Measurements from ENCODE around the gene C4B.
"Not testable (repeated sequence)": the region's sequence is repeated elsewhere in the genome, so short reads cannot be mapped to it uniquely, and the experiment has no call there.

C4B gene

DNA sequence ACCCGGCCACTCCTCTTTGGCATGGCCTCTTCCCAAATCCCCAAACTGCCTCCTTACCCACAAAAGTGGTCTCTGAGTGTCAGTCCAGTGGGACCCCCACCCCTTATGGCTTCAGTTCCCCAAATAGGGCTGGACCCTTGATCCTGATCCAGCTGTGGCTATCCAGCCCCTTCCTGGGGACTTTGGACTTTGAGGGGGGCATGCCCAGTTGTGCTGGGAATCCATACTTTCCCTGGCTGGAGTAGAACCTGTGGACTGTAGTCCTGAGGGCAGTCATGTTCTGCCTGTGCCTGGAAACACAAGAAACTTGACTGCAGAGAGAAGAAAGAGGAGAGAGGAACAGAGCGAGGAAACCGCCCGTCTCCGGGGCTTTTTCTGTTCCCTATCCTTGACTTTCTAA, 22.5 kb downstream of the C4B start:
- DNase-seq (ENCODE audit: low spot score) = not testable (repeated sequence)

DNA sequence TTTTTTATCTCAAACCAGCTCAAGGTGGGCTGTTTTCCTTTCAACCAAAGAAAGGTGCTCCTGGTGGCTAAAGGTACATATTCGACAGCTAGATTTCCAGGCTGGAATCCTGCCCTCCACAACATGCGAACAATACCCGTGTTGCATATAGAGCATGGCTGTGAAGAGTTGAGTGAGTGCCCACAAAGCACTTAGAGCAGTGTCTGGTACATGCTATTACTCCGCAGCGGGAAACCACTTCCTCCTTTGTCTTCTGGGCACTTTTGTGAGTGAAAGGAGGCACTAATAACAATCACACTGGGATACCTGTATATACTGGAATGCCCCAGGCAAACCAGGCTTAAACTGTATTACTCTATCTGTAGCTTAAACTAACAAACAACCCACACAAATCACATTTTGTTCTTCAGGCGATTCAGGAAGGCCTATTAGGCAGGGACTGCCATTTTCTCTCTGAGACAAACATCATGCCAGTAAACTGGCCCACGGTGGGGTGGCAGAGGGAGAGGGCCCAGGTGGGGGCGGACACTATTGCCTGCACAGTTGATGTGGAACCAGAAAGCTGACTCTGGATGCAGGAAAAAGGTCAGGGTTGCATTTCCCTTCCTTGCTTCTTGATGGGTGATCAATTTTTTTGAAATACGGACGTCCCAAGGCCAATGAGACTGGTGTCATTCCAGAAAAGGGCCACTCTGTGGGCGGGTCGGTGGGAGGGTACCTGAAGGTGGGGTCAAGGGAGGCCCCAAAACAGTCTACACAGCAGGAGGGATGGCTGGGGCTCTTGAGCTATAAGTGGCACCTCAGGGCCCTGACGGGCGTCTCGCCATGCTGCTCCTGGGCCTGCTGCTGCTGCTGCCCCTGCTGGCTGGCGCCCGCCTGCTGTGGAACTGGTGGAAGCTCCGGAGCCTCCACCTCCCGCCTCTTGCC, 23.3 kb downstream of the C4B start, which contains the start of gene CYP21A2:
TSS of gene CYP21A2 (plus strand) at position 818 of the 927 bp plus-strand sequence. CDS start at position 826, 8 bp downstream.
- not testable (repeated sequence) for DNase-seq (ENCODE audit: low spot score)

DNA sequence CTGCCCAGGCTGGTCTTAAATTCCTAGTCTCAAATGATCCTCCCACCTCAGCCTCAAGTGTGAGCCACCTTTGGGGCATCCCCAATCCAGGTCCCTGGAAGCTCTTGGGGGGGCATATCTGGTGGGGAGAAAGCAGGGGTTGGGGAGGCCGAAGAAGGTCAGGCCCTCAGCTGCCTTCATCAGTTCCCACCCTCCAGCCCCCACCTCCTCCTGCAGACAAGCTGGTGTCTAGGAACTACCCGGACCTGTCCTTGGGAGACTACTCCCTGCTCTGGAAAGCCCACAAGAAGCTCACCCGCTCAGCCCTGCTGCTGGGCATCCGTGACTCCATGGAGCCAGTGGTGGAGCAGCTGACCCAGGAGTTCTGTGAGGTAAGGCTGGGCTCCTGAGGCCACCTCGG, 24.3 kb downstream of the C4B start:
- not testable (repeated sequence) for DNase-seq (ENCODE audit: low spot score)

DNA sequence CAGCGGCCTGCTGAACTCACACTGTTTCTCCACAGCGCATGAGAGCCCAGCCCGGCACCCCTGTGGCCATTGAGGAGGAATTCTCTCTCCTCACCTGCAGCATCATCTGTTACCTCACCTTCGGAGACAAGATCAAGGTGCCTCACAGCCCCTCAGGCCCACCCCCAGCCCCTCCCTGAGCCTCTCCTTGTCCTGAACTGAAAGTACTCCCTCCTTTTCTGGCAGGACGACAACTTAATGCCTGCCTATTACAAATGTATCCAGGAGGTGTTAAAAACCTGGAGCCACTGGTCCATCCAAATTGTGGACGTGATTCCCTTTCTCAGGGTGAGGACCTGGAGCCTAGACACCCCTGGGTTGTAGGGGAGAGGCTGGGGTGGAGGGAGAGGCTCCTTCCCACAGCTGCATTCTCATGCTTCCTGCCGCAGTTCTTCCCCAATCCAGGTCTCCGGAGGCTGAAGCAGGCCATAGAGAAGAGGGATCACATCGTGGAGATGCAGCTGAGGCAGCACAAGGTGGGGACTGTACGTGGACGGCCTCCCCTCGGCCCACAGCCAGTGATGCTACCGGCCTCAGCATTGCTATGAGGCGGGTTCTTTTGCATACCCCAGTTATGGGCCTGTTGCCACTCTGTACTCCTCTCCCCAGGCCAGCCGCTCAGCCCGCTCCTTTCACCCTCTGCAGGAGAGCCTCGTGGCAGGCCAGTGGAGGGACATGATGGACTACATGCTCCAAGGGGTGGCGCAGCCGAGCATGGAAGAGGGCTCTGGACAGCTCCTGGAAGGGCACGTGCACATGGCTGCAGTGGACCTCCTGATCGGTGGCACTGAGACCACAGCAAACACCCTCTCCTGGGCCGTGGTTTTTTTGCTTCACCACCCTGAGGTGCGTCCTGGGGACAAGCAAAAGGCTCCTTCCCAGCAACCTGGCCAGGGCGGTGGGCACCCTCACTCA, 25.0 kb downstream of the C4B start:
- not testable (repeated sequence) for DNase-seq (ENCODE audit: low spot score)

DNA sequence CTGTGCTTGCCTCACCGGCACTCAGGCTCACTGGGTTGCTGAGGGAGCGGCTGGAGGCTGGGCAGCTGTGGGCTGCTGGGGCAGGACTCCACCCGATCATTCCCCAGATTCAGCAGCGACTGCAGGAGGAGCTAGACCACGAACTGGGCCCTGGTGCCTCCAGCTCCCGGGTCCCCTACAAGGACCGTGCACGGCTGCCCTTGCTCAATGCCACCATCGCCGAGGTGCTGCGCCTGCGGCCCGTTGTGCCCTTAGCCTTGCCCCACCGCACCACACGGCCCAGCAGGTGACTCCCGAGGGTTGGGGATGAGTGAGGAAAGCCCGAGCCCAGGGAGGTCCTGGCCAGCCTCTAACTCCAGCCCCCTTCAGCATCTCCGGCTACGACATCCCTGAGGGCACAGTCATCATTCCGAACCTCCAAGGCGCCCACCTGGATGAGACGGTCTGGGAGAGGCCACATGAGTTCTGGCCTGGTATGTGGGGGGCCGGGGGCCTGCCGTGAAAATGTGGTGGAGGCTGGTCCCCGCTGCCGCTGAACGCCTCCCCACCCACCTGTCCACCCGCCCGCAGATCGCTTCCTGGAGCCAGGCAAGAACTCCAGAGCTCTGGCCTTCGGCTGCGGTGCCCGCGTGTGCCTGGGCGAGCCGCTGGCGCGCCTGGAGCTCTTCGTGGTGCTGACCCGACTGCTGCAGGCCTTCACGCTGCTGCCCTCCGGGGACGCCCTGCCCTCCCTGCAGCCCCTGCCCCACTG, 25.9 kb downstream of the C4B start:
- DNase-seq (ENCODE audit: low spot score) = not testable (repeated sequence)

DNA sequence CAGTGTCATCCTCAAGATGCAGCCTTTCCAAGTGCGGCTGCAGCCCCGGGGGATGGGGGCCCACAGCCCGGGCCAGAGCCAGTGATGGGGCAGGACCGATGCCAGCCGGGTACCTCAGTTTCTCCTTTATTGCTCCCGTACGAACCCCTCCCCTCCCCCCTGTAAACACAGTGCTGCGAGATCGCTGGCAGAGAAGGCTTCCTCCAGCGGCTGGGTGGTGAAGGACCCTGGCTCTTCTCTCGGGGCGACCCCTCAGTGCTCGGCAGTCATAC, 26.4 kb downstream of the C4B start:
- not testable (repeated sequence) for DNase-seq (ENCODE audit: low spot score)

DNA sequence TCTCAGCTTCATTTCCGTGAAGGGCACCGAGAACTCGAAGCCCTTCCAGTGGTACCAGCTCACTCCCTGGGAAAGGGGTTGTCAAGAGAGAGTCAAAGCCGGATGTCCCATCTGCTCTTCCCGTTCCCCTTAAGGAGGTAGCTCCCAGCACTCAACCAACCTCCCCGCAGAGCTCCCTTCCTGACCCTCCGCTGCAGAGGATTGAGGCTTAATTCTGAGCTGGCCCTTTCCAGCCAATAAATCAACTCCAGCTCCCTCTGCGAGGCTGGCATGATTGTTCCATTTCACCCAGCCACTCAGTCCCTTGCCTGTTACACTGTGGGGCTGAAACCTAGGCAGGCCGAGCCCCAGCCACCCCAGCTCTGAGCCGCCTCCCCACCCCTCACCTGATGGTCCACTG, 26.8 kb downstream of the C4B start:
- DNase-seq (ENCODE audit: low spot score) = not testable (repeated sequence)

DNA sequence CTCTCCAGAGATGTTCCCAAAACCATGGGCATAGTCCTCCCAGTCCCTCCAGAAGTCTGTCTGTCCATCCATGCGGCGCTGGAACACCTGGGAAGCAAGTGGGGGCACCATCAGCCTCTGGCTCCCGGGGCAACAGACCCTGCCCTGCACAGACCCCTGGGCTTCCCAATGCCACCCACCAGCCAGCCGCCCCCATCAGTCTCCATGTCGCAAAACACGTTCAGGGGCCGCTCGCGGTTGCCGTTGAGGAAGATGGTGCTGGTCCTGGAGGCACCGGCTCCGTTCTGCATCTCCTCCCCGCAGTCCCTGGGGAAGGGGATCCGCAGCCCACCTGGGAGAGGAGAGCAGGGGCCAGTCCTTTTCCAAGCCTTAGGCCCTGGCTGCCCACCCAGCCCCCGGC, 27.7 kb downstream of the C4B start:
- DNase-seq (ENCODE audit: low spot score) = not testable (repeated sequence)

DNA sequence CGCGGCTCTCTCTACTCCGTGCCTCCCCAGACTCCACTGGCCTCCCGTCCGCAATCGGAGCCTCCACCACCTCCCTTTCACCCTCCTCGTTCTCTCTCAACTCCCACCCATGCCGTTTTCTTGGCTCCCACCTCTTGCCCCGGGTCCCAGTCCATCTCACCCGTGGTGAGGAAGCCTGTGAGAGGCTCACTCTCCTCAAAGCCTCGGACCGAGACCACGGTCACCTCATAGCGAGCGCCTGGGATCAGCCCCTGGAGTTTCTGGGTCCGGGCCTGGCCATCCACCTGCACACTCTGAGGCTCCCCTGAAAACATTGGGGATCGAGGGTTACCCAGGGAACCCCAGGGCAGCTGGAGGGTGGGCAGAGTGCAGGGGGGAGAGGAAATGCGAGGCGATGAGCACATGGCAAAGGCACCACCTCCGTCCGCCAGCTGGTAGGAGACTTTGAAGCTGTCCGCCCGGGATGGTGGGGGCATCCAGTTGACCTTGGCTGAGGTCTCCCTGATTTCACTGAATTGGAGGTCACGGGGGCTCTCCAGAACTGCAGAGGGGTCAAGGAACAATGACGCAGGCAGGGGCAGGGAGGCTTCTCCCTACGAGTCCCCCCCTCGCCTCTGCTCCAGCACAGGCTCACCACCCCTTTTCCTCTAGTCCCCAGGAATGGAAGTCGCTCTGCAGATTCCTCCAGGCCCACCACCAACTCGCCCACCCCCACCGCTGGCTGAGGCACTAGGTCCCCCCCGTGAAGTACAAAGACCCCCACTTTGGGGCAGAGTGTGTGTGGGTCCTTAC, 29.2 kb downstream of the C4B start:
- not testable (repeated sequence) for DNase-seq (ENCODE audit: low spot score)

DNA sequence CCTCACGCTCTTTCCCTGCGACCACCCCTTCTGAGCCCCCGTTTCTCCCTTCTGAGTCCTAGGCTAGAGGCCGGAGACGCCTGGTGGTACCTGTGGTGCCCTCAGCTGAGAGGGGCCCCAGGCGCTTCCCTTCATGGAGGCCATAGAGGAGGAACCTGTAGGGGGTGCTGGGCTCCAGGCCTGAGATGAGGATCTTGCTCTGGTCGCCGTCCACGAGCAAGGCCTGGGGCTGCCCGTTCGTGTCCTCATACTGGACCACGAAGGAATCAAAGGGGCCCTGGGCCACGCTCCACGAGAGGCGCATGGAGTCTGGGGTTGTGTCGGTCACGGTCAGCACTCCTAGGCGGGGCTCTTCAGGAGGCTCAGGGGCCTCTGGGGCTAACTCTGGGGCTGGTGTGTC, 30.3 kb downstream of the C4B start:
- not testable (repeated sequence) for DNase-seq (ENCODE audit: low spot score)

DNA sequence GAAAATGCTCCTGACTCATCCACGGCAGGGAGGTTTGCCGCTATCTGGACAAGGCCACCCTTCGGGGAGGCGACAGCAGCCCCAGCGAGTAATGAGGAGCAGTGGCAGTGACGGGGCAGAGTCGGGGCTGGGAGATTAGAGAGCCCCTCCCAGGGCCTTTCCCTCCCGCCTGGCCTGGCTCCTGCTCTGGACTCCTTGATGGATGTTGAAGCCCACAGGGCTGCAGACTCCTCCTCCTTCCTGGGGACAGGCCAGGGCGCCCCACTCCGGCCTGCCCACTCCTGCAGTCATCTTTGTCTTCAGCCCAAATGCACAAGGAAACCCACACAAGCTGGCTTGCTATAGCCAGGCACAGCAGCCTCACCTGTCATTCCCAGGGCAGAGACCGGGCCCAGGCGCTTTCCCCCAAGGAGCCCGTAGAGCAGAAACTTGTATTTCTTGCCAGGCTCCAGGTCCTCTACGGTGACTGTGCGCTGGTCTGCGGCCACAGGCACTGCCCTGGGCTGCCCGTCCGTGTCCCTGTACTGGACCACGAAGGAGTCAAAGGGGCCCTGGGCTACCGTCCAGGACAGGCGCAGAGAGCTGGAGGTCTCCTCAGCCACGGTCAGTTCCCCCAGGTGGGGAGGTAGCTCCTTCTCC, 31.3 kb downstream of the C4B start:
- no peak for DNase-seq (ENCODE audit: low spot score)

DNA sequence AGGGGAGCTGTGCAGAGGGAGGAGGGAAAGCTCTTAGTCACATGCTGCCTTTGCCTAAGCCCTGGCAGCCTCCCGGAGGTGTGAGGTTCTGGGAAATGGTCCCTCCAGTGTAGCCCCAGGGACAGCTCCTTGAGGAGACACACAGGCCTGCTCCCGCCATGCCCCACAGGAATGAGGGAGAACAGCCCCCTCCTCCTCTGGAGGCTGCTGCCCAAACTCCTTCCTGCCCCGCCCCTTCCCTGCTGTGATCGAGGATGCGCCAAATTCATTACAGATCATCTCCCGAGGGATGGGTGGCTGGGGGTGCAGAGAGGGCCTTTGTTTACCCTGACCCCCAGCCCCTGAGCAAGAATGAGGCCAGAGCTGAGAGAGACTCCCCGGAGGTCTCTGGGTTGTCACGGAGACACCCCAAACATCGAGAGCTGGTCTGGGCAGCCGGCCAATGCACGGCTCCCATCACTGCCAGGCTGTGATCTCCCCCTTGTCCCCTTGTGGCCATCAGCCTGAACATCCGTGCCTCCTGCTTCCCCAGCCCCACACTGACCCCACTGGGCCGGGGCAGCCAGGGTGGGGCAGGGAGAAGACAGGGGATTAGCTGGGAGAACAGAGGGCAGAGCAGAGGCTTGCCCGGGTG, 32.0 kb downstream of the C4B start:
- DNase-seq (ENCODE audit: low spot score) = no peak

DNA sequence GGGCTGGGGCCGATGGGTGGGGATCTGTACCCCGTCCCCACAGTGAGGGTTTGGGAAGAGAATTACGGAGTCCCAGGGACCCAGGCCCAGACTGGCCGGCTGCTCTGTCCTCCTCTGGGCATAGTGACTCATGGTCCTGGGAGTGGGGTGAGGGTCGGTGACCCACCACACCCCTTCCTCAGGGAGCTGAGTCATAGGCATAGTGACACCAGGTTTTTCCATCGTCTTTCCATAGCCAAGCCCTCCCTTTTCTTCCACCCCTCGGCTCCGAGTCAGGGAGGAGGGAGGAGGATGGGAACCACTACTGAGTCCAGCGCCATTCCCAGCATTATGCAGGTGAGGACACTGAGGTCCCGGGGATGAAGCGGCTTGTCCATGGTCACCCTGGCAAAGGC, 32.5 kb downstream of the C4B start:
- DNase-seq (ENCODE audit: low spot score) = no peak

DNA sequence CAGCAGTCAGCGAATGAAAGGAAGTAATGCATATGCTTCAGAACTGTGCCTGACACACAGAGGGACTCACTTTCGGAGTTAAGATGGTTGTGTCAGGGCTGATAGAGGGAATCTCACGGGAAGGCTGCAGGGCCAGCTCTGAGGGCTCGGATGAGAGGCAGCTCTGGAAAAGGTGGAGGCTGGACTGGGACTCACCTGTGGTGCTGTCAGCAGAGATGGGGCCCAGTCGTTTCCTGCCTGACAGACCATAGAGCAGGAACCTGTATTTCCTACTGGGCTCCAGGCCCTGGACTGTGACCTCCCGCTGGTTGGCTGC, 32.9 kb downstream of the C4B start:
- DNase-seq (ENCODE audit: low spot score) = no peak

DNA sequence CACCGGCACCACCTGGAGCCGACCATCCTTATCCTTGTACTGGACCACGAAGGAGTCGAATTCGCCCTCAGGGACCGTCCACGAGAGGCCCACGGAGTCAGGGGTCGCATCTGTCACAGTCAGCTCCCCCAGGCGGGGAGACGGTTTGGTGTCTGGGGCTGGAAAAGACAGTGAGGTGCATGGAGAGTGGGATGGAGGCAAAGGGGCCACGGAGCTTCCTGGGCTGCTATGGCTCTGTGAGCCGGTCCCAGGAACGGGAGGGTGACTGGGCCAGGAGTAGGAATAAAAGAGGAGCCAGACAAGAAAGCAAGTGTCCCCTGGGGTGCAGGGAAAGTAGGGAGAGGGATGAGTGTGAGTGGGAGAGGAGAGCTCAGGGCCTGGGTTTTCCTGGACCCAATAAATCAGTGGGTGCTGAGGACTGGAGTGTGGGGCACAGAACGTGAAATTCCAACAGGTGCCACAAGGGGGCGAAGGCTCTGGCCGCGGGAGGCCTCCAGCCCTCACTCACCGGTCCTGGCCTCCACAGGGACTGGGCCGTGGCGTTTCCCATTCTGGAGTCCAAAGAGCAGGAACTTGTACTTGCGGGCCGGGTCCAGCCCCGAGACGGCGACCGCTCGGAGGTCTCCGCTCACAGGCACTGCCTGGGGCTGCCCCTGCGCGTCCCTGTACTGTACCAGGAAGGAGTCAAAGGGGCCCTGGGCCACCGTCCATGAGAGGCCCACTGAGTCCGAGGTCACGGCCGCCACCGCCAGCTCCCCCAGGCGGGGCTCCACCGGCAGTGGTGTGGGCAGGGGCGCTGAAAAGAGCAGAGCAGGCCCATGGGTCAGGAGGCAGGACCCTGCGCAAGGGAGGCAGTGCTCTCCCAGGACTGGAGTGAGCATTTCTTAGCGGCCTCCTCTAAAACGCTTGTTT, 33.5 kb downstream of the C4B start:
- peak; percentile 44 for DNase-seq (ENCODE audit: low spot score)

DNA sequence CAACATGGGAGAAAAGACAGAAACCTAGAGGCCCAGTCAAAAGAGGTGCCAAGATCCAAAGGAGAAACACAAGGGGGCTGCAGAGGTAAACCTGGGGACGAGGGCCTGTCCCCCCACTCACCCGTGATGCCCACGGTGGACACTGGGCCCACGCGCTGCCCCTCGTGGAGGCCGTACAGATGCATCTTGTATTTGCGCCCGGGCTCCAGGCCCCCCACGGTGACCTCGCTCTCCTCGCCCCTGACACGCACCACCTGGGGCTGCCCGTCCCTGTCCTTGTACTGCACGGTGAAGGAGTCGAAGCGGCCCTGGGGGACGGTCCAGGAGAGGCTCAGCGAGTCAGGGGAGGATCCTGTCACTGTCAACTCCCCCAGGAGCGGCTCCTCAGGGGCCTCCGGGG, 34.6 kb downstream of the C4B start:
- DNase-seq (ENCODE audit: low spot score) = not testable (repeated sequence)

DNA sequence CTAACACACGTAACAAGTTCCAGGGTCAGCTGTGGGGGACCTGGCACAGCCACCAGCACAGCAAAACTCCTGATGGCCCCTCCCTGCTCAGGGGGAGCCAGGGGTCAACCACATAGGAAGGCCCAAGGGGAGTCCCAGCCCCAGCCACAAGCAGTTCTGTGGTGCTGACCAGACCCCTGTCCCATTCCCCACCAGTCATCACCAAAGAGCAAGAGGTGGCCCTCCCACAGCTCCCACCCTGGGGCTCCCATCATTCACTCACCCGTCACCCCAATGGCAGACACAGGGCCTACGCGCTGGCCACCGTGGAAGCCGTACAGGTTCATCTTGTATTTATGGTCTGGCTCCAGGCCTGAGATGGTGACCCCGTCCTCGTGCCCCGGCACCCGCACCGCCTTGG, 35.1 kb downstream of the C4B start:
- not testable (repeated sequence) for DNase-seq (ENCODE audit: low spot score)

DNA sequence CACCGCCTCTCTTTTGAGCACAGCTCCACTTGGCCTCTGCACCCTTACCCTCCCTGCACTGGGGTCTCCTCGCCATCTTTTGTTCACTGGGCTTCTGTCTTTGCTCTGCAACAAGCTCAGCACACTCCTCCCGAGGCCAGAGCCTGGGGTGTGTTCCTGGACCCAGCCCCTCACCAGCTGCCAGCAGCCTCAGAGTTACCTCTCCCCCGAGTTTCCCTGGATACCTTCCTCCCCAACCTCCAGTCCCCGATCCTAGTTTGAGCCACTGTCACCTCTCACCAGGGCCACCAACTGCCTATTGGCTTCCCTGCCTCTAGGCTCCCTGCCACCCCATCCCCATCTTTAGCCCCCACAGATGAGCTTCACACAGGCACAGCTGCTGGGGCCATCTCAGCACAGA, 36.0 kb downstream of the C4B start:
- no peak for DNase-seq (ENCODE audit: low spot score)

DNA sequence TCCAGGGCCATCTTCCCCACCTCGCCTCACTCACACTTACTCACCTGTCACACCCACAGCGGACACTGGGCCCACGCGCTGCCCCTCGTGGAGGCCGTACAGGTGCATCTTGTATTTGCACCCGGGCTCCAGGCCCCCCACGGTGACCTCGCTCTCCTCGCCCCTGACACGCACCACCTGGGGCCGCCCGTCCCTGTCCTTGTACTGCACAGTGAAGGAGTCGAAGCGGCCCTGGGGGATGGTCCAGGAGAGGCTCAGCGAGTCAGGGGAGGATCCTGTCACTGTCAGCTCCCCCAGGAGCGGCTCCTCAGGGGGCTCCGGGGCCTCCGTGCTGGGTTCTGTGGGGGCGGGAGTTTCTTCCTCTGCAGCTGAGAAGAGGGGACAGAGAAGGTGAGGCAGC, 38.0 kb downstream of the C4B start:
- DNase-seq (ENCODE audit: low spot score) = not testable (repeated sequence)
